ENCODE results near the gene FKBP2. TPM values are rescaled to one million over a fixed set of nuclear protein-coding genes. Genes with fewer than 3 reads are reported as not detected.

Gene FKBP2
- total and polyA plus RNA-seq, 2 of the 13 experiments (the other 11 are each of a cell fraction or from before 2014, with no cell fraction given): 30.1 to 53.3 TPM

DNA sequence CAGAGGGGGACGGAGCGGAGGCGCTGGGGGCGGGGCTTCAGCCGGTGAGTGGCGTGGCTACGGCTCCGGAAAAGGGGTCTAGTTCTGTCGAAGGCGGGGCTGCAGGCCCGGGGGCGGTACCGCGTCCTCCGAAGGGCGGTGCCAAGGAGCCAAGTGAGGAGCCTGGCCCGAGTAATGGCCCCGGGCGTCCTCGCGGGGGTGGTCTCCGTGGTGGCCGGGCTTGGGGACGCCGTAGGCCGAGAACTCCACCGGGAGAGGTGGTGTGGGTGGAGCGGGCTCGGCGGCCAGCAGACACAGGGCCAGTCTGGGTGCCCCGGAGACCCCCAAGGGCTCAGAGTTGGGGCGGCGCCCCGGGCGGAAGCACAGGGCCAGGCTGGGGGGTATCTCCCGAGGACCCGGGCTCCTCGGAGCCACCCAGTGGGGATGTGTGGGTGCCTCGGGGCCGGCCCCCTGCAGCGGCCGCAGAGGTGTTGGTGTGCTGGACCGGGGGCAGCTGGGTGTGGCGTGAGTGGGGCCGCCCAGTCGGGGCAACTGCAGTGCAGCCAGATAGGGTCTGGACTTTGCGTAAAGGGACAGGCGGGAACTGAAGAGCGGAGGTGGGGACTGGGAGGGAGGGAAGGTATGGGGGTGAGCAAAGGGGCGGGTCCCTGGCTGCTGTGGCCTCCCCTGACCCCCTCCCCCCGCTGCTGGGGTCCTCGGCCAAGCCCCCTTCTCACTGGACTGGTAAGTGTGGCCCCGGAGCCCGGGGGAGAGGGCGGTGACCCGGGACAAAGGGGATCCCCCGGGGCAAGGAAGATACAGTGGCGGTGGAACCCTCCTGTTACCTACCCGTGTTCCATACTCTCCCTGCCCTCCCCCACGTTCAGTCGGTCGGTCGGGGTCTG lies 838 bp downstream of the FKBP2 start (continued):
- TF ChIP-seq, protein P1, sequence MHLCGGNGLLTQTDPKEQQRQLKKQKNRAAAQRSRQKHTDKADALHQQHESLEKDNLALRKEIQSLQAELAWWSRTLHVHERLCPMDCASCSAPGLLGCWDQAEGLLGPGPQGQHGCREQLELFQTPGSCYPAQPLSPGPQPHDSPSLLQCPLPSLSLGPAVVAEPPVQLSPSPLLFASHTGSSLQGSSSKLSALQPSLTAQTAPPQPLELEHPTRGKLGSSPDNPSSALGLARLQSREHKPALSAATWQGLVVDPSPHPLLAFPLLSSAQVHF (CRISPR knock-in tag; IDR thresholded peaks at IDR 0.05): peak; percentile 39; the same call in 1 of the 2 replicates
- TF ChIP-seq, protein P2, sequence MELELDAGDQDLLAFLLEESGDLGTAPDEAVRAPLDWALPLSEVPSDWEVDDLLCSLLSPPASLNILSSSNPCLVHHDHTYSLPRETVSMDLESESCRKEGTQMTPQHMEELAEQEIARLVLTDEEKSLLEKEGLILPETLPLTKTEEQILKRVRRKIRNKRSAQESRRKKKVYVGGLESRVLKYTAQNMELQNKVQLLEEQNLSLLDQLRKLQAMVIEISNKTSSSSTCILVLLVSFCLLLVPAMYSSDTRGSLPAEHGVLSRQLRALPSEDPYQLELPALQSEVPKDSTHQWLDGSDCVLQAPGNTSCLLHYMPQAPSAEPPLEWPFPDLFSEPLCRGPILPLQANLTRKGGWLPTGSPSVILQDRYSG (CRISPR knock-in tag; IDR thresholded peaks at IDR 0.05): no peak
- TF ChIP-seq PHF21A (CRISPR knock-in tag; IDR thresholded peaks at IDR 0.05) (no peak), NFKBIZ (CRISPR knock-in tag; IDR thresholded peaks at IDR 0.05) (no peak), SRF (IDR thresholded peaks at IDR 0.05; ENCODE audit: low read depth, low read length) (0 out of 2 replicates have a peak, but pooled peaks have one; percentile 13), SP1 (IDR thresholded peaks at IDR 0.05) (no peak), SP1 (CRISPR knock-in tag; IDR thresholded peaks at IDR 0.05) (peak; percentile 78), ZNF496 (CRISPR knock-in tag; IDR thresholded peaks at IDR 0.05; ENCODE audit: insufficient replicate concordance) (no peak), ZBTB42 (CRISPR knock-in tag; IDR thresholded peaks at IDR 0.05) (no peak), ZNF33A (CRISPR knock-in tag; IDR thresholded peaks at IDR 0.05; ENCODE audit: borderline replicate concordance) (no peak), THYN1 (CRISPR knock-in tag; IDR thresholded peaks at IDR 0.05; ENCODE audit: borderline replicate concordance, low read depth) (no peak), SP4 (CRISPR knock-in tag; IDR thresholded peaks at IDR 0.05) (peak; percentile 55), FOXC1 (CRISPR knock-in tag; IDR thresholded peaks at IDR 0.05; ENCODE audit: borderline replicate concordance) (no peak), ZNF335 (CRISPR knock-in tag; IDR thresholded peaks at IDR 0.05) (no peak), CBFB (CRISPR knock-in tag; IDR thresholded peaks at IDR 0.05) (0 out of 2 replicates have a peak, but pooled peaks have one; percentile 27), NFATC3 (CRISPR knock-in tag; IDR thresholded peaks at IDR 0.05) (0 out of 2 replicates have a peak, but pooled peaks have one; percentile 47), NCOA2 (CRISPR knock-in tag; IDR thresholded peaks at IDR 0.05) (no peak), ZNF501 (CRISPR knock-in tag; IDR thresholded peaks at IDR 0.05) (peak; percentile 6; the same call in 1 of the 2 replicates), ZNF564 (CRISPR knock-in tag; IDR thresholded peaks at IDR 0.05) (0 out of 2 replicates have a peak, but pooled peaks have one; percentile 31), ZNF10 (CRISPR knock-in tag; IDR thresholded peaks at IDR 0.05; ENCODE audit: borderline replicate concordance, low read depth) (no peak)
- TF ChIP-seq, protein P3, sequence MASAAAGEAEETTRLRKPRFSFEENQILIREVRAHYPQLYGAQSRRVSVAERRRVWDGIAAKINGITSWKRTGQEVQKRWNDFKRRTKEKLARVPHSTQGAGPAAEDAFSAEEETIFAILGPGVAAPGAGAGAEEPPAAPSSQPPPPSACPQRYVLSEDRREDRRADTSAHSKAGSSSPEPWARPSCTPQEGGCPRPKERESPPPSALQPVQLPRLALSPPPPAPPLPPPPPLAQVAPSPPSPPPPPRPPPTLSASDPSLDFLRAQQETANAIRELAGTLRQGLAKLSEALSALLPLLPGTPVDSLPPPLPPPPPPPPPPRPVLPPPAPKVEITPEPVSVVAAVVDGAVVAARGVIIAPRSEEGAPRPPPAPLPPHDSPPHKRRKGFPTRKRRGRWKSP (CRISPR knock-in tag; IDR thresholded peaks at IDR 0.05): no peak
- TF ChIP-seq, protein P4, sequence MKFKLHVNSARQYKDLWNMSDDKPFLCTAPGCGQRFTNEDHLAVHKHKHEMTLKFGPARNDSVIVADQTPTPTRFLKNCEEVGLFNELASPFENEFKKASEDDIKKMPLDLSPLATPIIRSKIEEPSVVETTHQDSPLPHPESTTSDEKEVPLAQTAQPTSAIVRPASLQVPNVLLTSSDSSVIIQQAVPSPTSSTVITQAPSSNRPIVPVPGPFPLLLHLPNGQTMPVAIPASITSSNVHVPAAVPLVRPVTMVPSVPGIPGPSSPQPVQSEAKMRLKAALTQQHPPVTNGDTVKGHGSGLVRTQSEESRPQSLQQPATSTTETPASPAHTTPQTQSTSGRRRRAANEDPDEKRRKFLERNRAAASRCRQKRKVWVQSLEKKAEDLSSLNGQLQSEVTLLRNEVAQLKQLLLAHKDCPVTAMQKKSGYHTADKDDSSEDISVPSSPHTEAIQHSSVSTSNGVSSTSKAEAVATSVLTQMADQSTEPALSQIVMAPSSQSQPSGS (CRISPR knock-in tag; IDR thresholded peaks at IDR 0.05): no peak
- TF ChIP-seq, protein P5, sequence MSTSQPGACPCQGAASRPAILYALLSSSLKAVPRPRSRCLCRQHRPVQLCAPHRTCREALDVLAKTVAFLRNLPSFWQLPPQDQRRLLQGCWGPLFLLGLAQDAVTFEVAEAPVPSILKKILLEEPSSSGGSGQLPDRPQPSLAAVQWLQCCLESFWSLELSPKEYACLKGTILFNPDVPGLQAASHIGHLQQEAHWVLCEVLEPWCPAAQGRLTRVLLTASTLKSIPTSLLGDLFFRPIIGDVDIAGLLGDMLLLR (CRISPR knock-in tag; IDR thresholded peaks at IDR 0.05): peak; percentile 36
- TF ChIP-seq, protein P6, sequence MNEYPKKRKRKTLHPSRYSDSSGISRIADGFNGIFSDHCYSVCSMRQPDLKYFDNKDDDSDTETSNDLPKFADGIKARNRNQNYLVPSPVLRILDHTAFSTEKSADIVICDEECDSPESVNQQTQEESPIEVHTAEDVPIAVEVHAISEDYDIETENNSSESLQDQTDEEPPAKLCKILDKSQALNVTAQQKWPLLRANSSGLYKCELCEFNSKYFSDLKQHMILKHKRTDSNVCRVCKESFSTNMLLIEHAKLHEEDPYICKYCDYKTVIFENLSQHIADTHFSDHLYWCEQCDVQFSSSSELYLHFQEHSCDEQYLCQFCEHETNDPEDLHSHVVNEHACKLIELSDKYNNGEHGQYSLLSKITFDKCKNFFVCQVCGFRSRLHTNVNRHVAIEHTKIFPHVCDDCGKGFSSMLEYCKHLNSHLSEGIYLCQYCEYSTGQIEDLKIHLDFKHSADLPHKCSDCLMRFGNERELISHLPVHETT (CRISPR knock-in tag; conservative IDR thresholded peaks at IDR 0.05): no peak

Measured in HepG2 (cell line).